Activated CD4-positive, CD25-positive, alpha-beta regulatory T cell (primary cell): ENCODE measurements around the gene GRM8.
"Not testable (repeated sequence)": the region's sequence is repeated elsewhere in the genome, so short reads cannot be mapped to it uniquely, and the experiment has no call there.

Experiments used
- DNase-seq, 4 experiments: peaks; one replicate each; lab custom pipeline; 2025; lab: John Stamatoyannopoulos, UW

Gene GRM8

DNA sequence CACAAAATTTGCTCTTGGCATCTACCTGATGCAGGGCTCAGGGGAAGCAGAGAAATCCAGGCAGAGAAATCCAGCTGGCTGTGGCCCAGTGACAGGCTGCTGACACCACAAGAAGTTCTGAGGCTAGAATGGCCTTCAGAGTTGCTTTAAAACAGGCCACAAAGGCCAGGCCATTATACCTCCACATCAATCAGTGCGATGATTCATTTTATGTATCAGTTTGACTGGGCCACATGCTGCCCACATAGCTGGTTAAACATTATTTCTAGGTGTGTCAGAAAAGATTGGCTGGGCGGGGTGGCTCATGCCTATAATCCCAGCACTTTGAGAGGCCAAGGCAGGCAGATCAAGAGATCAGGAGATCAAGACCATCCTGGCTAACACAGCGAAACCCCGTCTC lies 341.1 kb downstream of the GRM8 start:
- DNase-seq: not testable (repeated sequence)

DNA sequence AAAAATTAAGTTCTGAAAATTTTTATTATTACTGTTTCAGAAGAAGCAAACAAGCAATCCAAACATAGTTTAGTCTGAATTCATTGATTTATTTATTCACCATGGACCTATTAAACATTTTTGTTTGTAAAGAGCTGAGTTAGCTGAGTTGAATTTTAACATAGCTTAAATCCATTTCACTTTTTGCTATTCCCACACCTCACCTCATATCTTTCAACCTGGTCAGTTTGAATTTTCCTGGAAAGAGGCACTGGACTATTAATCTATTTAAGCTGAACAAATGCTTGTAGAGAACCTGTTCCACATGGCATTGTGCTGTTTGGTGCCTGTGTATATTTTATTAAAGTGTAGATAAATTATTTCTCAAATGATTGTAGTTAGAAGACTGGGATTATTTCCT lies 344.2 kb downstream of the GRM8 start:
- DNase-seq: not testable (repeated sequence)

DNA sequence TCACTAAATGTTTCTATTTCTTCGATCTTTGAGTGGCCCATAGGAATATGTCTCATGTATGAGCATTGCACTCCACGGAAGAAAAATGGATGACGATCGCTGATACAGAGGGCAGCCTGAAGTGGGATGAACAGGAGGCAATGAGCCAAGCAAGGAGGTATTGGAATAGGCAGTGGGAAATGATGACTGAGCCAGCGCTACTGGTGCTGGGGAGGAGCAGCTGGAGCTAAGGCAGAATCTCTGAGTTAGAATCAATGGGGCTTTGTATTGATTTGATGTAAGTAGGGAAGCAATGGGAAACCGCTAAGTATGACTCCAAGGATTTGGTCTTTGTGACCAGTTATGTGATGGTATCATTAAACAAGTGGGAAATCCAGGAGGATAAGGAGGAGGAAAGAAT lies 345.1 kb downstream of the GRM8 start:
- not testable (repeated sequence) for DNase-seq

DNA sequence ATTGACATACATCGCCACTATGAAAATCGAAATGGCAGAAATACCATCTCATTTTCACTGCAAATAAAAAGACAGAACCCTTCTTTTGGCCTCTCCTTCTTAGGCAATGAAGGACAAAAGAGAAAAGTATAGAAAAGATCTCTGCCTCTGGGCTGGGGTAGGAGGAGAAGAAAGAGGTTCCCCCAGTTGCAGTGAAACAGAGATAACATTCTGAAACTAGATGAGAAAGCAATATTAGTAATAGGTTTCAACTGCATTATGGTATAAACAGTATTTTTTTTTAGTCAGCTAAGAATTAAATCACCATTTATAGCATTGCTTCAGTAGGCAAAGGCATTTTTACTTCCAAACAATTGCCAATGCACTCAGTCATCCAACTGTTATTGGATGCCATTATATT lies 347.5 kb downstream of the GRM8 start:
- not testable (repeated sequence) for DNase-seq

DNA sequence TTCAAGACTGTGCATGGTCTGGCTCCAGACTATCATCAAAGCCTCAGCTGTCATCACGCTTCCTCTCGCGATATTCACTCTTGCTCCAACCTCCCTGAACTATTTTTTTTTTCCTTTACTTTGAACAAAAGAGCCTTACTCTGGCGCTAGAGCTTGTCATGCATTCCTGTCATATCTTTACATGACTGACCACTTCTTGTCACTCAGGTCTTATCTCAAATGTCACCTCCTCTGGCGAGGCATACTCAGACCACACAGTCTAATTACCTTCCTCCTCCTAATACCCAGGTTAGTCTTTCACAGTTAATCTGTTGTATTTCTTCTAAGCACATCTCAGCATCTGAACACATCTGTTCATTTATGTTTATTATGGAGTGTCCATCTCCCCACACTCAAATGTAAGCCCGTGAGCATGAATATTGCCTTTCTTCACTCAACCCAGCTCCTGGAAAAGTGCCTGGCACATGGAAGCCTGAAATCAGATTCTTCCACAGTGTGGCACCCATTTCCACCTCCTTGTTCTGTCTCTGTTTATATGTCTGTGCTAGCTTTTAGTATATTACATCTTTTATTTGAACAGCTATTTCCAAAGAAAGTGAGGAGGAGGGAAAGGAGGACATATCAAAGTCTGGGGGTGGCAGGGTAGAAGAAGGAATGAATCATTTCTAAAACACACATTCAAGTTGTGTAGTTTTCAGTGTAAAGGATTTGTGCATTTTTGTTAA lies 351.5 kb downstream of the GRM8 start:
- DNase-seq: not testable (repeated sequence)

DNA sequence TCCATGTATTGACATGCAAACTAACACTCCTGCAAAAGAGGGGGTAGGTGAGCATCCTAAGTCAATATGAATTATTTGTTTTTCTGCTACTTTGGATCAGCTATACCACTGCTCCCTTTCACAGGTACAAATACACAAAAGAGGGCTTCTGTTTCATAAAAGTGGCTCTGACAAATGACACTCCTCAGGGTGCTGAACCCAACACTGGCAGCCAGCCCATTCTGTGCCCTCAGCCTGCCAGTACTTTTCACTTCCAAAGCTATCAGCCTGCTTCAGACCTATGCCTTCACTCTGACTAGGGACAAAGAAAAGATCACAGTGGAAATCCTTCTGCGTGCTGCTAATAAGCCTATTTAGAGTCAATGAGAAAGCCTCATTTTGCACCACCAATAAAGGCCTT lies 364.8 kb downstream of the GRM8 start:
- DNase-seq: not testable (repeated sequence)

DNA sequence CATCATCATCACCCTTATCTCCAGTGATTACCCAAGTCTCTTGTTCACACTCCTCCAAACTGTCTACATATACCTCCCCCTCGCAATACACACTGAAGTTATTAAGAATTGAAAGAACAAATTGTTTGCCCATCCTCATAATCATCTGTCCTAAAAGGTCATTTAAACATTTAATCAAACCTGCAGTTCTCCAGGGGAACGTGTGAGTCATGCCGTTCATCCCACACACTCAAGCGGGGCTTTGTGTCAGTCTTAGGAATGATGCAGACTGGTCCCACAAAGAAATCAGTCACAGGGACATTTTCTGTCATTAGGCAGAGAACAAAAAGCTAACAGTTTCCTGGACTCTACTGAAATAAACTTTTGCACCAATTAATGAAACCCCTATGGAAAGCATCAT lies 365.2 kb downstream of the GRM8 start:
- not testable (repeated sequence) for DNase-seq

DNA sequence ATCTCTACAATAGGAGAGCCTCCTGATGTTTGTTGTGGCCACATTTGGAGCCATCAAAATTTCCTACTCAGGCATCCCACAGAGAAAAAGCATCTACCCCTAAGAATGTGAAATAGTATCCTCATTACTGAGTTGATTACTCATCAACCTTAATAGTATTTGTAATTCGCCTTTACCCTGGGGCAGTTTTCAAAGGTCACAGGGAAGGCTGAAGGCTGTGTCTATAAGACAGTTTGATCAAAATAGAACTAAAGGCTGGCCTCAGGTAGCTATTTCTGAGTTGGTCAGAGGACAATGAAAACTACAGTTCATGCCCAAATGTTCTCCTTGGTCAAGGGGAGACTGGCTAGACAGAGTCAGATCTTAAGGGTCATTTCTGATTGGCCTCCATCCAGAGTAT lies 370.0 kb downstream of the GRM8 start:
- DNase-seq: not testable (repeated sequence)

DNA sequence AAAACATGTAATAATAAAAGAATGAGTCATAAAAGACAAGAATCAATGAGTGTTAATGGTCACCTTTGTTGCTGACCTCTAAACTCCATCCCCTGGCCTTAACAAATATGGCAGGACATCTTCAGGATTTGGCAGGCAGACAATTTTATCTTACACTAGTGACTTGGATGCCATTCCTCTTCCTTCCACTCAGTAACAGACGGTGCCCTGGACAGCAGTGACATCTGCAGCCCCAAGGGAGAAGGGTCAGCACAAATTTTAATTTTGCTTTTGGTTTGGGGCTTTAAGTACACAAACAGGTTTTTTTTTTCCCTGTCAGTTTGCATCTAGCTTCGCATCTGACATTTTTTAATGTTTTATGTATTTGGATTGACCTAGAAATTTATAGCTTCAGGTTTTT lies 370.8 kb downstream of the GRM8 start:
- DNase-seq: not testable (repeated sequence)

DNA sequence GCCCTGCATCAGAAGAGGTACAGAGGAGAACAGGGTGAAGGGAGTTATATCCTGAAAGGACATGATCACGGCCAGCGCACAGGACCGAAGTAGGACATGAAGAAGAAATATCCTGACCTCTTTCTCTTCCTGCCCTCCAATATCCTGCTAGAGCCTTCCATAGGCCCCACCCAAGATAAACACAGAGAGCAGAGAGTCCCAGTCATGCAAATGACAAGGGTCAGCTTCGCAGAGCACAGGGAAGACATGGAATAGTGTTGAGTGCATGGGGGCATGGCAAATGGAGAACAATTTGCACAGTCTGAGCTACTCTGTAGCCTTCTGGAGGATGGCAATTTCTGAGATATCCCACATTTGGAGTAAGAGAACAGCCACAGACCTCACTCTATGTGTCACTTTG lies 371.4 kb downstream of the GRM8 start:
- DNase-seq: no peak

DNA sequence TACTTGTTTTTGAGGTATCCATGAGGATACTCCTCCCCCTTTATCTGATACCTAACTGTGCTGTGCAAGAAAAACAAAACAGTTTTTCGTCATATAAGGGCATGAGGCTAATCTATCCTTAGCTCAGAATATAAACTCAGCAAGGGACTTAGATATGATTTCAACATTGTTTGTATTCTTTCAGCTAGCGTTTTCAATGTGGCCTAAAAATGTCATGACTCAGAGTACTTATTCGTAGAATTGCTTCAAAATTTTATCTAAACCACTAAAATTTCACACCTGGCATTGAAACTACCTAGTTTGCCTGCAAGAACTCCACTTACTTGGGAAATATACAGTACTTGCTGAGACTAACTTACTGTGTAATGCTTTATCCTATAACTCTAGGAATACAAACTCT lies 376.2 kb downstream of the GRM8 start:
- not testable (repeated sequence) for DNase-seq

DNA sequence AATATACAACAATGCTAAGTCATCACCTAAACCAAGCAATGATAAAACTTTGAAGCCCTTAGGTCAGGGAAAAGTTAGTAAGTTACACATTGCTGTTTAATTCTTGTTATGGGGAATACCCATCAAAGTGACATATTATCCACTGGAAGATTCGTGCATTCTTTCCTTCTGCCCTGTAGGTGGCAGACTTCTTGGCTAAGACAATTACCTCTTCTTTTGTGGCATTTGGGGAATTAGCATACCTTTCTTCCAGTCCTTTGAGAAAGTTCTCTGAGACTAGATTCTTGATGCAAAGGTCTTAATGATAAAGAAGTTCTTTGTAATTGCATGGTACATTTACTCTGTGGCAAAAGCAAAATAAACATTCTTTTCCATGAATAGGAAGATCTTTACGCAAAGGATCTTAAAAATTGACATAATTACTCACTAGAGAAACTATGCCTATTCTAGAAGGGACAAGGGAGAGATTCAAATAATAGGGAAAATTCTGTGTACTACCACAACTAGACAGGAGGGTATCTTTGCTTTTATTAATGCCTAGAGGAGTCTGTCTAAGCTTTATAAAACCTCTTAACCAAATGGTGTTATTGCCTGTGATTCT lies 395.9 kb downstream of the GRM8 start:
- DNase-seq: no peak

DNA sequence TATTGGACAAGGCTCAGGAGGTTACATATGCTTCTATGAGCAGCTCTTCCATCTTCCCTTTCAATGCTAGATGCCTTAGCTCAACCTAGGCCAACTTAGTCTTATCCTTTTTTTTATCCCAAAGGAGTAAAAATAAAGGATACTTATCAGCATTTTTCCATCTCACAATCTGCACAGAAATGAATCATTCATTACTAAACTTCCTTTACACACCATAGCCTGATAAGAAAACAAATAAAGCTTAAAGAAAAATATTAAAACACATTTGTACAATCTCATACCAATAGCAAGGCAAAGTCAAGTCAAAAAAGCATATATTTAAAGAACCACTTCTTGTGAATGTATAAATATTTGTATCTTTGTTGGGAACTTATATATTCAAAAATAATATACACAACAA lies 407.4 kb downstream of the GRM8 start:
- no peak for DNase-seq

DNA sequence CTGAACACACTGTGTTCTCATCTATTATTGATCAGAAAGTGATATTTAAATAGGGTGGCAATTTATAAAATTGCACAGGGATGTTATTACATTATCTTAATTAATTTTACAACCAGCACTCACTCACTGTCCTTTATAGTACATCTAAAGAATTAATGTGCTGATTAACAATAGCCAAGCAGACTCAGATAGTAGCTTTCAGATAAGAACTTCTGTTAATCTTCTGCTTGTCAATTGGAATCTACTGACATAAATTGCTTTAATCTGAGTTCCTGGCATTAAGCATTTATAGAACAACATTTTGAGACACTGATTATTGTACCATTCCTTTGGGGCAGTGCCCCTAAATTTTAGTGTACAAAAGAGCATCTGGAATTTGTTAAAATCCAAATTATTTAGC lies 408.9 kb downstream of the GRM8 start:
- DNase-seq: no peak

DNA sequence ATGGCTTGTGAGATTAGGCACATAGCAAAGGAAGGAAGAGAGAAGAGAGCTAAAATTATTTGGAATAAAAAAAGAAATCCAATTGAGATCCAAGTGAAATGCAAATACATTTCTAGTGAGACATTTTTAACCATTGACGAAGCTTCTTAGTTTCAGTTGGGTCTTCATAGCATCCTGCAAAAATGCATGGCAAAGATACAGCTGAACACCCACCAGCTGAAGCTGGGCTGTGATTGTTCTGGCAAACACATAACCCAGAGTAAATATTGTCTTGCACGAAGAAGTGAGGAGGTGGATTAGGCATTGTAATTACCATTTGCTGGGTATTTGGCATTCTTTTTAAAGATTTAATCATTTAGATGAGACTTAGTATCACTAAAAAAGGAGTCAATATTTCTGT lies 409.4 kb downstream of the GRM8 start:
- no peak for DNase-seq

DNA sequence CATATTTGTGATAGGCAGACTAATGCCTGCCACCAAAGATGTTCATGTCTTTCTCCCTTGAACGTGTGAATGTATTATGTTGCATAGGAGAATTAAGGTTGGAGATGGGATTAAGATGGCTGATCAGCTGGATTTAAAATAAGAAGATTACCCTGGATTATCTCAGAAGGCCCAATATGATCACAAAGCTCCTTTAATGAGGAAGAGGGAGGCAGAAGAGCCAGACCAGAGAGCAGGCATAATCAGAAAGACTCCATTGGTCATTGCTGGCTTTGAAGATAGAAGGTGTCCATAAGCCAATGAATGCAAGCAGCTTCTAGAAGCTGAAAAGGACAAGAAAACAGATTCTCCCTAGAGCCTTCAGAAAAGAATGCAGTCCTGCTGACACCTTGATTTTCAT lies 410.3 kb downstream of the GRM8 start:
- no peak for DNase-seq

DNA sequence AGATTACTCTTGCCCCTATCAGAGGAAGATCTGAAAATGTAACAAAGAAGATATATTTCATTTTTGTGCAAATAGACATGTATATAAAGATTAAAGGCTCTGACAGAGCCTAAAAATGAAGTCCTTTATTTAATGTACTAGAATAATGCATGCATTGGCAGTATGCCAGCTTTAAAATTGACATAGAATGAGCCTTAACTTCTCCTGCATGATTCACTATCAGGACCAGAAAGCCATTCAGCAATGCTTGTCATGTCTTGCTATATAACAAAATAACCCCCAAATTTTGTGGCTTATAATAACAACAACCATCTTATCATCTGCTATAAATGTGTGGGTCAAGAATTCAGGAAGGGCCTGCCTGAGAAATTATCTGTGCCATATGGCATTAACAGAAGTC lies 411.9 kb downstream of the GRM8 start:
- DNase-seq: no peak

DNA sequence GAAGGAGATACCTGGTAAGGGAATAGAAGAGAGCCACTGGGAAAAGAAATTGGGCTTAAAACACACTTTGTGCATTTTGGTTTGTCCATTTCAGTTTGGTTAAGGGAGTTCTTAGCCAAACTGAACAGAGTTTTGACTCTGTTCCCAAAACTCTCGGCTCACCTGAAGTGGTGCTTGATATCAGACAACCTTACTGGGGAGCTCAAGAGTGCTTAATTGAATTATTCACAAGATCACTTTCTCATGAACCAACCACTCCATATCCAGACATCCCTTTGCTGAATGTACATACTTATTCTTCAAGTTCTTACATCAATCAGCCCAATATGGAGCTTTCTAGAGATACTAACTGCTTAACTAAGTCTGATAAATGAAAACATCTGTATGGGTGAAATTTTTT lies 413.1 kb downstream of the GRM8 start:
- no peak for DNase-seq

DNA sequence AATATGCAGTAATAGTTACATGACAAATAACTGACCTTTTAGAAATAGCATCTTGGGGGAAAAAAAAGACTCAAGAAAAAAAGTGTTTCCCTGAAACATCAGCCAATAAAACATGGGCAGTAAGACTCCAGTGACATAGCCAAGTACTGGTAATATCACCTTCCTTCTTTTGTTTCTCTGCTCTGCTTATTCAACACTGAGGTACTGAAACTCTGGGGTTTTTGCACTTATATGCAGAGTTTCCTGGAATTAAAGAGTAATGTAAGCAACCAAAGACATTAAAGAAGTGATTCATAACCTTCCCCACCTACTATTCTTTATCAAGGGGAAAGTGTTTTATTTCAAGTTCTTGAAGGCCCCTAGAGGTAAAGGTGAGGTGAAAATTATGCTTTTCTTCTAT lies 414.5 kb downstream of the GRM8 start:
- no peak for DNase-seq

DNA sequence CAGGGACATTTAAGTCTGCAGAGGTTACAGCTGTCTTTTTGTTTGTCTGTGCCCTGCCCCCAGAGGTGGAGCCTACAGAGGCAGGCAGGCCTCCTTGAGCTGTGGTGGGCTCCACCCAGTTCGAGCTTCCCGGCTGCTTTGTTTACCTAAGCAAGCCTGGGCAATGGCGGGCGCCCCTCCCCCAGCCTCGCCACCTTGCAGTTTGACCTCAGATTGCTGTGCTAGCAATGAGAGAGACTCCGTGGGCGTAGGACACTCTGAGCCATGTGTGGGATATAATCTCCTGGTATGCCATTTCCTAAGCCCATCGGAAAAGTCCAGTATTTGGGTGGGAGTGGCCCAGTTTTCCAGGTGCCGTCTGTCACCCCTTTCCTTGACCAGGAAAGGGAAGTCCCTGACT lies 421.5 kb downstream of the GRM8 start:
- not testable (repeated sequence) for DNase-seq

DNA sequence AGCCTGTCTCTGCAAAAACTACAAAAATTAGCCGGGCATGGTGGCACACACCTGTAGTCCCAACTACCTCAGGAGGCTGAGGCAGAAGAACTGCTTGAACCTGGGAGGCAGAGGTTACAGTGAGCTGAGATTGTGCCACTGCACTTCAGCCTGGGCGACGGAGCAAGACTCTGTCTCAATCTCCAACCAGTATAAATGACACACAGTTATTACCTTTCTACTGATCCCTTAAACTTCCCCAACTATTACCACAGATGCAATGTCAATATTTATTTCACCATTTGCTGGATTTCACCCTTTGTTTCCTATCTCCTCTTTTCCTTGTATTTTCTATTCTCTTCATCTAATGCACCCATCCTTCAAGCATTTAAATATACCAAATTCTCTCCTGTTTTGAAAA lies 431.8 kb downstream of the GRM8 start:
- DNase-seq: no peak

DNA sequence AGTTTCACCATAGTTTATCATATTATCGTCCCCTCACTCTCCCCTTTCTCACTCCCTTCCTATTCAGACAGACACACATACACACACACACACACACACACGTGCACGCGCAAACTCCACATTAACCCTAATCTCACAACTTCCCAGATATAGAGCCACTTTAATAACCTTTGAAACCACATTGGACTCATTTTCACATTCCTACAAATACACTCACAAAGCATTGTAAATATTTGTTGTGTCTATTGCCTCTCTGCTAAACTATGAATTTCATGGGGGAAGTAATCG lies 433.6 kb downstream of the GRM8 start:
- DNase-seq: no peak

DNA sequence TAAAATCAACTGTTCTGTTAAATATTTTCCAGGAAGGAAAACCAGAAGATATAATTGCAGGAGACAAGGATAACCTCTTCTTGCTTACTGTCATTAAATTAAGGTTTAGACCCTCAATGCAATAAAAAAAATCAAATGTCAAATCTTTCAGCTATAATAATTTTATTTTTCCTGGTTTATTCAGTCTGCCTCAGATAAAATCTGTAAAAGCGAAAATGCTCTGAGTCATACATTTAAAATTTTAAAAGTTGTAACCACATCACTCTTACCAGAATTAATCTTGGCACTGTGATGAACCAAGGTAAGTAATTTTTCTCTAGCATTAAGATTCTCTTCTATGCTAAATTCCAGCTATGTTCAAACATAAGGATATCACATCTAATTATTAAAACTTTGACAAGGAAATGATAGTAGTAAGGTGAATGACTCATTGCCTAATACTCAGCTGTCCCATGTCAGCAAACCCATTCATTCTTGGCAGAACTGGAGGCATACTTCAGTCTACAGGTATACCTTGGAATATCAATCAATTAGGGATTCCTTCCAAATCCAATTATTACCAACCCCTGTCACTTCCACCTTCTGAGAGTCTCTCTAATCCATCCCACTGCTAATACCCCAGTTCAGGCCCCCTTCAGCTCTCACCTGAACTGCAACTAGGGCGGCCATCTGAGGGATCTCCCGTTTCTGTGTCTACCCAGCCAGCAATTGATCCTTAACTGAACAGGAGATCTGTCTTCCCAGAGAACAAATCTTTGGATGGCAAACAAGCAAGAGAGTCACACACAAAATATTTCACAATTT lies 434.1 kb downstream of the GRM8 start:
- DNase-seq: no peak
